Endothelial cell of umbilical vein (primary cell): ENCODE results near the gene VPS8. TPM values are rescaled to one million over a fixed set of nuclear protein-coding genes. Genes with fewer than 3 reads are reported as not detected.

Experiments
- BruUV-seq: library from RNA; stranded (reverse); fragments of 400-500 nt; replicated peaks from 2 replicates; lab custom pipeline; 2021; lab: Mats Ljungman, UMichigan
- CTCF ChIA-PET: fragments of 300-600, 350-600 bp; sonication (Branson Sonifier 250); formaldehyde crosslinking; loops from one replicate; lab custom pipeline; 2021; ENCODE audit warnings: antibody characterized with exemption, inconsistent platforms; lab: Charles Lee
- POLR2A ChIA-PET: fragments of 300-600, 350-600 bp; sonication (Branson Sonifier 250); formaldehyde crosslinking; loops from one replicate; lab custom pipeline; 2021; ENCODE audit warnings: antibody characterized with exemption, inconsistent platforms; lab: Charles Lee
- DNase-seq: peaks from one replicate; pipeline ENCODE4 v3.0.0-alpha.2; 2011; ENCODE audit warnings: low read depth, low spot score
- FAIRE-seq: peaks from 2 replicates; lab custom pipeline; 2011; peaks lifted over from hg19 to GRCh38; lab: Jason Lieb, UNC
- H2AFZ ChIP-seq: 2 replicates; pipeline ENCODE4 v1.6.0; 2012; ENCODE audit warnings: low read depth, low read length, control low read depth, inconsistent platforms
- H3K27ac ChIP-seq: 2 replicates; pipeline ENCODE4 v1.5.1; 2011; ENCODE audit warnings: low read depth, mild to moderate bottlenecking, control low read depth, low read length, moderate library complexity; ENCODE audit not compliant: insufficient read depth
- H3K27me3 ChIP-seq, 2 experiments: 2 replicates each; pipeline versions ENCODE4 v1.6.0 to v1.6.1; 2011; ENCODE audit warnings: low read length in 2 of 2, mixed read lengths in 1 of 2; ENCODE audit not compliant: control insufficient read depth in 2 of 2, insufficient read depth in 2 of 2
- H3K36me3 ChIP-seq, 2 experiments: 2 replicates in 1 of 2; 3 replicates in 1 of 2; pipeline ENCODE4 v1.5.1; 2011; ENCODE audit warnings: low read length in 2 of 2, mild to moderate bottlenecking in 1 of 2, moderate library complexity in 1 of 2; ENCODE audit not compliant: control insufficient read depth in 2 of 2, insufficient read depth in 2 of 2; ENCODE audit errors: extremely low read depth in 1 of 2
- H3K4me1 ChIP-seq: 3 replicates; pipeline ENCODE4 v1.5.1; 2011; ENCODE audit warnings: mild to moderate bottlenecking, low read length; ENCODE audit not compliant: control insufficient read depth, insufficient read depth; ENCODE audit errors: extremely low read depth
- H3K4me2 ChIP-seq: 2 replicates; pipeline ENCODE4 v1.6.1; 2011; ENCODE audit warnings: low read length, control low read depth, mixed read lengths; ENCODE audit not compliant: insufficient read depth
- H3K4me3 ChIP-seq, 3 experiments: fragments of 200-600 bp in 1 of 3; sonication (generic), shearing (Covaris generic) in 1 of 3; replicated peaks in 1 of 3; 2 replicates each; pipeline ENCODE4 v1.5.1; 2011 to 2016; ENCODE audit warnings: control low read depth in 3 of 3, low read length in 3 of 3, mild to moderate bottlenecking in 2 of 3, inconsistent platforms in 1 of 3, low read depth in 1 of 3, moderate library complexity in 1 of 3; ENCODE audit not compliant: insufficient read depth in 1 of 3
- H3K79me2 ChIP-seq: 2 replicates; pipeline ENCODE4 v1.6.0; 2012; ENCODE audit warnings: low read length, inconsistent platforms; ENCODE audit not compliant: control insufficient read depth, insufficient read depth
- H3K9ac ChIP-seq: replicated peaks from 2 replicates; pipeline ENCODE3; 2011; ENCODE audit warnings: low read length, control low read depth; ENCODE audit not compliant: insufficient read depth; ENCODE audit errors: extremely low read depth
- H3K9me1 ChIP-seq: replicated peaks from 3 replicates; pipeline ENCODE4 v1.6.0; 2011; ENCODE audit warnings: mild to moderate bottlenecking, low read length; ENCODE audit not compliant: control insufficient read depth, insufficient read depth; ENCODE audit errors: extremely low read depth
- H3K9me3 ChIP-seq: replicated peaks from 2 replicates; pipeline ENCODE4 v1.5.1; 2012; ENCODE audit warnings: low read length, inconsistent platforms; ENCODE audit not compliant: control insufficient read depth, insufficient read depth
- H4K20me1 ChIP-seq: replicated peaks from 2 replicates; pipeline ENCODE3; 2011; ENCODE audit warnings: mild to moderate bottlenecking, low read length; ENCODE audit not compliant: control insufficient read depth, insufficient read depth; ENCODE audit errors: extremely low read depth
- EZH2 ChIP-seq: IDR thresholded peaks from 2 replicates; pipeline ENCODE4 v1.6.1; 2012; ENCODE audit warnings: borderline replicate concordance, low read depth, mild to moderate bottlenecking, moderate library complexity, low read length, inconsistent platforms; ENCODE audit not compliant: severe bottlenecking
- FOS ChIP-seq: IDR thresholded peaks from 2 replicates; pipeline ENCODE4 v1.6.1; 2011; ENCODE audit warnings: mild to moderate bottlenecking, low read length, moderate library complexity, borderline replicate concordance; ENCODE audit not compliant: insufficient read depth
- GATA2 ChIP-seq: IDR thresholded peaks from 2 replicates; pipeline ENCODE4 v1.7.0; 2011; ENCODE audit warnings: low read depth, mild to moderate bottlenecking, moderate library complexity, mixed read lengths, low read length; ENCODE audit not compliant: insufficient read length, insufficient read depth
- JUN ChIP-seq: IDR thresholded peaks from 2 replicates; pipeline ENCODE4 v1.6.1; 2011; ENCODE audit warnings: borderline replicate concordance, low read depth; ENCODE audit not compliant: insufficient read length, insufficient read depth
- MYC ChIP-seq: IDR thresholded peaks from one replicate; pipeline ENCODE4 v1.6.1; 2011; ENCODE audit warnings: mild to moderate bottlenecking, low read depth, low read length
- POLR2A ChIP-seq: IDR thresholded peaks from 2 replicates; pipeline ENCODE4 v1.6.1; 2012; ENCODE audit warnings: low read depth, mild to moderate bottlenecking, control low read depth, low read length
- POLR2AphosphoS5 ChIP-seq: IDR thresholded peaks from 2 replicates; pipeline ENCODE4 v1.6.1; 2012; ENCODE audit warnings: low read depth, mild to moderate bottlenecking, control low read depth, low read length, moderate library complexity; ENCODE audit not compliant: insufficient read depth
- dilution Hi-C: fragments of 300-500 bp; cut with MboI; formaldehyde crosslinking; loops from one replicate; pipeline ENCODE4 v1.15.0; 2019; ENCODE audit warnings: low sequenced_read_pairs; ENCODE audit not compliant: extremely low pct_ligation_motif_present
- intact Hi-C: fragments of 100-400 bp; cut with micrococcal nuclease; formaldehyde crosslinking; loops from one replicate; pipeline ENCODE4 v1.10.0; 2022
- polyA plus RNA-seq, 4 experiments: library from polyadenylated mRNA; depleted of rRNA in 3 of 4; stranded (reverse) in 3 of 4; unstranded in 1 of 4; fragments of >200 nt; gene quantifications; 2 replicates each; pipeline versions ENCODE4 v1.2.1 to v1.2.3, GENCODE V29; 2011 to 2012; ENCODE audit warnings: missing spikeins in 1 of 4
- total RNA-seq: library from RNA; stranded (reverse); gene quantifications from 2 replicates; pipeline ENCODE4 v1.2.3, GENCODE V29; 2021
- TF ChIP-seq, protein P1 (sequence below), 2 donors: IDR thresholded peaks; 1 replicate in 1 of 2; 2 replicates in 1 of 2; pipeline ENCODE4 v1.5.1; 2011; ENCODE audit warnings: low read length in 2 of 2, mild to moderate bottlenecking in 2 of 2, moderate library complexity in 2 of 2, control low read depth in 1 of 2, inconsistent platforms in 1 of 2, low read depth in 1 of 2; ENCODE audit not compliant: insufficient read depth in 1 of 2; ENCODE audit errors: extremely low read depth in 1 of 2
- TF ChIP-seq, protein P2 (sequence below): IDR thresholded peaks from 2 replicates; pipeline ENCODE4 v1.6.1; 2011; ENCODE audit not compliant: insufficient read depth, insufficient read length

The VPS8 gene
- total and polyA plus RNA-seq, 2 donors (not counting 3 experiments of a cell fraction or from before 2014, with no cell fraction given) = 13.7 to 51.6 TPM

DNA sequence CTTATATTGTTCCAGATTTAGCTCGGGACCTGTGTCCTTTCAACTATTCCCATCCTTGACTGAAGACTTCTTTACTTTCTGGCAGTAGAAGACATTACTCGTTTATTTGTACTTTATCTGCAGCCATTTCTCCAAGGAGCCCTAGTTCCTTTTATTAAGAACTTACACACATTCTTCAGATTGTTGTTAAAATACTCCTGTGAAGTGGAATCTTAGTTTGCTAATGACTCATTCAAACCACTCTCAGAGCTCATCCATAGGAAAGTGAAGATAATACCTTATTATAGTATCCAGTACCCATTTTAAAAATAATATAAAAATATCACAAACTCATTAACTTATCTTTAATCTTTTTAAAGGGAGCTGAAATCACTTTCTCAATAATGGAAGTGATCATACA is 277.4 kb downstream of the VPS8 start:
- intact Hi-C loops = no loop called here

More for the DNA sequence above, 277.4 kb downstream of the VPS8 start:
- H3K4me1 ChIP-seq = no peaks in the 10 kb centered on the region
- H3K4me2 ChIP-seq = no peak overlapping the region
- DNase-seq = no peak
- BruUV-seq = no TSS peak
- H2AFZ ChIP-seq = no peak overlapping the region
- dilution Hi-C loops = no loop called here
- H3K27ac ChIP-seq = no peak overlapping the region
- POLR2A ChIA-PET = no interaction called here
- H3K4me3 ChIP-seq = no peak overlapping the region
- H4K20me1 ChIP-seq = no peaks in the 10 kb centered on the region
- H3K9me3 ChIP-seq = no peaks in the 10 kb centered on the region
- CTCF ChIA-PET = interaction anchor here (1.0 kb wide), 1 partner anchor 18 kb away, joined by 3 read pairs; no protein-coding TSS in a partner anchor
- no peak for TF ChIP-seq MYC
- TF ChIP-seq POLR2AphosphoS5 = no peak
- TF ChIP-seq, protein P1, sequence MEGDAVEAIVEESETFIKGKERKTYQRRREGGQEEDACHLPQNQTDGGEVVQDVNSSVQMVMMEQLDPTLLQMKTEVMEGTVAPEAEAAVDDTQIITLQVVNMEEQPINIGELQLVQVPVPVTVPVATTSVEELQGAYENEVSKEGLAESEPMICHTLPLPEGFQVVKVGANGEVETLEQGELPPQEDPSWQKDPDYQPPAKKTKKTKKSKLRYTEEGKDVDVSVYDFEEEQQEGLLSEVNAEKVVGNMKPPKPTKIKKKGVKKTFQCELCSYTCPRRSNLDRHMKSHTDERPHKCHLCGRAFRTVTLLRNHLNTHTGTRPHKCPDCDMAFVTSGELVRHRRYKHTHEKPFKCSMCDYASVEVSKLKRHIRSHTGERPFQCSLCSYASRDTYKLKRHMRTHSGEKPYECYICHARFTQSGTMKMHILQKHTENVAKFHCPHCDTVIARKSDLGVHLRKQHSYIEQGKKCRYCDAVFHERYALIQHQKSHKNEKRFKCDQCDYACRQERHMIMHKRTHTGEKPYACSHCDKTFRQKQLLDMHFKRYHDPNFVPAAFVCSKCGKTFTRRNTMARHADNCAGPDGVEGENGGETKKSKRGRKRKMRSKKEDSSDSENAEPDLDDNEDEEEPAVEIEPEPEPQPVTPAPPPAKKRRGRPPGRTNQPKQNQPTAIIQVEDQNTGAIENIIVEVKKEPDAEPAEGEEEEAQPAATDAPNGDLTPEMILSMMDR (IDR thresholded peaks at IDR 0.05; ENCODE audit: extremely low read depth in 1 of 2, insufficient read depth in 1 of 2, low read depth in 1 of 2, low read length in 2 of 2) = no peak
- no peak for TF ChIP-seq POLR2A
- TF ChIP-seq JUN = no peak
- TF ChIP-seq EZH2 = no peak
- TF ChIP-seq GATA2 = no peak
- TF ChIP-seq, protein P2, sequence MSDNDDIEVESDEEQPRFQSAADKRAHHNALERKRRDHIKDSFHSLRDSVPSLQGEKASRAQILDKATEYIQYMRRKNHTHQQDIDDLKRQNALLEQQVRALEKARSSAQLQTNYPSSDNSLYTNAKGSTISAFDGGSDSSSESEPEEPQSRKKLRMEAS = no peak
- no peak for TF ChIP-seq FOS
- H3K27me3 ChIP-seq = peaks cover 3 to 7% of the 10 kb centered on the region in 2 experiments
- no peak overlapping the region for H3K9ac ChIP-seq
- no peaks in the 10 kb centered on the region for H3K36me3 ChIP-seq
- H3K79me2 ChIP-seq = no peaks in the 10 kb centered on the region
- H3K9me1 ChIP-seq = no peaks in the 10 kb centered on the region
- no peak for FAIRE-seq
